NCI-H2081 treated with DMSO at 0.1 percent for 48 hours (cell line): Measurements from ENCODE around the gene LRRC36.

Experiments
- DNase-seq: peaks from one replicate; lab custom pipeline; 2025; lab: John Stamatoyannopoulos, UW

LRRC36 gene

GRCh38 chr16:67294938-67295361 lies 31.7 kb upstream of the LRRC36 start:
- no peak for DNase-seq

GRCh38 chr16:67296420-67296819 lies 30.2 kb upstream of the LRRC36 start:
- DNase-seq = no peak

- DNase-seq = no peak
These were observed 28.3 kb upstream of the LRRC36 start for GRCh38 chr16:67298277-67298676.

- no peak for DNase-seq
These were observed 27.3 kb upstream of the LRRC36 start for GRCh38 chr16:67299269-67299668.

- no peak for DNase-seq
These were observed 25.4 kb upstream of the LRRC36 start for GRCh38 chr16:67301080-67301782.

- DNase-seq = no peak
These were observed 24.5 kb upstream of the LRRC36 start for GRCh38 chr16:67302076-67302475.

GRCh38 chr16:67302970-67303369 lies 23.6 kb upstream of the LRRC36 start:
- DNase-seq = no peak

GRCh38 chr16:67304020-67304419 lies 22.6 kb upstream of the LRRC36 start:
- no peak for DNase-seq

- no peak for DNase-seq
These were observed 21.2 kb upstream of the LRRC36 start for GRCh38 chr16:67305216-67306071.

- no peak for DNase-seq
These were observed 16.1 kb upstream of the LRRC36 start for GRCh38 chr16:67310561-67310960.

- no peak for DNase-seq
These were observed 14.8 kb upstream of the LRRC36 start for GRCh38 chr16:67311607-67312488.

GRCh38 chr16:67312719-67313118 lies 13.9 kb upstream of the LRRC36 start:
- no peak for DNase-seq

- no peak for DNase-seq
These were observed 8.8 kb upstream of the LRRC36 start for GRCh38 chr16:67317853-67318252.

- no peak for DNase-seq
These were observed 522 bp upstream of the LRRC36 start for GRCh38 chr16:67326115-67326471.

GRCh38 chr16:67327743-67328142 lies 1.1 kb downstream of the LRRC36 start:
- no peak for DNase-seq

GRCh38 chr16:67329901-67330300 lies 3.3 kb downstream of the LRRC36 start:
- no peak for DNase-seq

GRCh38 chr16:67333315-67333714 lies 6.7 kb downstream of the LRRC36 start:
- no peak for DNase-seq

- DNase-seq = no peak
These were observed 9.5 kb downstream of the LRRC36 start for GRCh38 chr16:67336116-67336515.

- no peak for DNase-seq
These were observed 10.0 kb downstream of the LRRC36 start for GRCh38 chr16:67336648-67337047.

- DNase-seq = no peak
These were observed 12.8 kb downstream of the LRRC36 start for GRCh38 chr16:67339453-67339852.

GRCh38 chr16:67341250-67341649 lies 14.6 kb downstream of the LRRC36 start:
- no peak for DNase-seq

GRCh38 chr16:67342616-67343015 lies 16.0 kb downstream of the LRRC36 start:
- no peak for DNase-seq
